HEK293 (cell line): ENCODE results near the gene STIP1.

Source experiments
- GFI1B ChIP-seq: fragments of 450-650 bp; formaldehyde crosslinking; IDR thresholded peaks from 2 replicates; pipeline ENCODE4 v1.5.1; 2016; ENCODE audit warnings: missing biosample characterization, missing genetic modification characterization
- HOXC10 ChIP-seq: sonication (generic); formaldehyde crosslinking; IDR thresholded peaks from 2 replicates; pipeline ENCODE4 v1.8.1; 2023; ENCODE audit warnings: mild to moderate bottlenecking, missing genetic modification reagents
- KLF16 ChIP-seq: fragments of 450-650 bp; formaldehyde crosslinking; IDR thresholded peaks from 2 replicates; pipeline ENCODE4 v1.5.1; 2017; ENCODE audit warnings: missing biosample characterization, missing genetic modification characterization
- SALL2 ChIP-seq: fragments of 450-650 bp; formaldehyde crosslinking; IDR thresholded peaks from 2 replicates; pipeline ENCODE4 v1.5.0; 2017; ENCODE audit warnings: missing biosample characterization, mild to moderate bottlenecking, missing genetic modification characterization, borderline replicate concordance
- ZBTB8A ChIP-seq: fragments of 450-650 bp; formaldehyde crosslinking; IDR thresholded peaks from 2 replicates; pipeline ENCODE4 v1.5.1; 2016; ENCODE audit warnings: missing biosample characterization, missing genetic modification characterization
- ZNF146 ChIP-seq: fragments of 450-650 bp; formaldehyde crosslinking; IDR thresholded peaks from 2 replicates; pipeline ENCODE4 v1.5.1; 2016; ENCODE audit warnings: missing biosample characterization, missing genetic modification characterization
- ZNF157 ChIP-seq: fragments of 450-650 bp; formaldehyde crosslinking; IDR thresholded peaks from 2 replicates; pipeline ENCODE4 v1.5.1; 2016; ENCODE audit warnings: missing biosample characterization, missing genetic modification characterization
- ZNF16 ChIP-seq: fragments of 450-650 bp; formaldehyde crosslinking; IDR thresholded peaks from 2 replicates; pipeline ENCODE4 v1.5.1; 2016; ENCODE audit warnings: low read depth, missing biosample characterization, missing genetic modification characterization
- ZNF169 ChIP-seq: fragments of 450-650 bp; formaldehyde crosslinking; IDR thresholded peaks from 2 replicates; pipeline ENCODE4 v1.5.1; 2016; ENCODE audit warnings: missing biosample characterization, missing genetic modification characterization
- ZNF274 ChIP-seq, 2 experiments: fragments of 200-500 bp in 1 of 2; fragments of 450-650 bp in 1 of 2; sonication (Bioruptor generic) in 1 of 2; formaldehyde crosslinking in 1 of 2; IDR thresholded peaks; 2 replicates each; pipeline versions ENCODE4 v1.5.1 to v1.6.1; 2014 to 2016; ENCODE audit warnings: borderline replicate concordance in 1 of 2, inconsistent platforms in 1 of 2, low read length in 1 of 2, missing biosample characterization in 1 of 2, missing genetic modification characterization in 1 of 2
- ZNF324 ChIP-seq: fragments of 450-650 bp; formaldehyde crosslinking; IDR thresholded peaks from 2 replicates; pipeline ENCODE4 v1.5.1; 2016; ENCODE audit warnings: missing biosample characterization, missing genetic modification characterization
- ZNF433 ChIP-seq: fragments of 450-650 bp; formaldehyde crosslinking; IDR thresholded peaks from 2 replicates; pipeline ENCODE4 v1.5.1; 2016; ENCODE audit warnings: missing biosample characterization, missing genetic modification characterization, low read depth
- ZNF548 ChIP-seq: fragments of 450-650 bp; formaldehyde crosslinking; IDR thresholded peaks from 2 replicates; pipeline ENCODE4 v1.5.1; 2016; ENCODE audit warnings: missing biosample characterization, missing genetic modification characterization
- ZNF555 ChIP-seq: fragments of 450-650 bp; formaldehyde crosslinking; conservative IDR thresholded peaks from 2 replicates; pipeline ENCODE4 v1.5.1; 2017; ENCODE audit warnings: missing biosample characterization, mild to moderate bottlenecking, missing genetic modification characterization, inconsistent platforms
- ZNF600 ChIP-seq: fragments of 450-650 bp; formaldehyde crosslinking; IDR thresholded peaks from 2 replicates; pipeline ENCODE4 v1.5.1; 2016; ENCODE audit warnings: missing biosample characterization, missing genetic modification characterization
- ZNF621 ChIP-seq: fragments of 450-650 bp; formaldehyde crosslinking; IDR thresholded peaks from 2 replicates; pipeline ENCODE4 v1.5.1; 2017; ENCODE audit warnings: missing biosample characterization, missing genetic modification characterization
- ZSCAN30 ChIP-seq: fragments of 450-650 bp; IDR thresholded peaks from 2 replicates; pipeline ENCODE4 v1.5.1; 2018; ENCODE audit warnings: missing biosample characterization, mild to moderate bottlenecking, missing genetic modification characterization, moderate library complexity
- ZXDB ChIP-seq: fragments of 450-650 bp; formaldehyde crosslinking; IDR thresholded peaks from 2 replicates; pipeline ENCODE4 v1.5.1; 2016; ENCODE audit warnings: missing biosample characterization, missing genetic modification characterization
- TF ChIP-seq, protein P1 (sequence below): fragments of 450-650 bp; formaldehyde crosslinking; IDR thresholded peaks from 2 replicates; pipeline ENCODE4 v1.5.1; 2017; ENCODE audit warnings: missing biosample characterization, missing genetic modification characterization
- TF ChIP-seq, protein P2 (sequence below): fragments of 450-650 bp; formaldehyde crosslinking; IDR thresholded peaks from 2 replicates; pipeline ENCODE4 v1.5.1; 2017; ENCODE audit warnings: missing biosample characterization, missing genetic modification characterization
- TF ChIP-seq, protein P3 (sequence below): fragments of 450-650 bp; formaldehyde crosslinking; IDR thresholded peaks from 2 replicates; pipeline ENCODE4 v1.5.1; 2016; ENCODE audit warnings: missing biosample characterization, missing genetic modification characterization
- TF ChIP-seq, protein P4 (sequence below): fragments of 450-650 bp; formaldehyde crosslinking; IDR thresholded peaks from 2 replicates; pipeline ENCODE4 v1.5.1; 2016; ENCODE audit warnings: missing biosample characterization, missing genetic modification characterization, borderline replicate concordance
- TF ChIP-seq, protein P5 (sequence below): fragments of 450-650 bp; formaldehyde crosslinking; IDR thresholded peaks from 2 replicates; pipeline ENCODE4 v1.5.1; 2016; ENCODE audit warnings: missing biosample characterization, missing genetic modification characterization
- TF ChIP-seq, protein P6 (sequence below): fragments of 450-650 bp; formaldehyde crosslinking; IDR thresholded peaks from 2 replicates; pipeline ENCODE4 v1.5.1; 2016; ENCODE audit warnings: missing biosample characterization, missing genetic modification characterization
- TF ChIP-seq, protein P7 (sequence below): fragments of 450-650 bp; formaldehyde crosslinking; IDR thresholded peaks from 2 replicates; pipeline ENCODE4 v1.5.1; 2016; ENCODE audit warnings: missing biosample characterization, missing genetic modification characterization
- TF ChIP-seq, protein P8 (sequence below): fragments of 450-650 bp; formaldehyde crosslinking; IDR thresholded peaks from 2 replicates; pipeline ENCODE4 v1.5.1; 2016; ENCODE audit warnings: missing biosample characterization, missing genetic modification characterization

STIP1 gene

DNA sequence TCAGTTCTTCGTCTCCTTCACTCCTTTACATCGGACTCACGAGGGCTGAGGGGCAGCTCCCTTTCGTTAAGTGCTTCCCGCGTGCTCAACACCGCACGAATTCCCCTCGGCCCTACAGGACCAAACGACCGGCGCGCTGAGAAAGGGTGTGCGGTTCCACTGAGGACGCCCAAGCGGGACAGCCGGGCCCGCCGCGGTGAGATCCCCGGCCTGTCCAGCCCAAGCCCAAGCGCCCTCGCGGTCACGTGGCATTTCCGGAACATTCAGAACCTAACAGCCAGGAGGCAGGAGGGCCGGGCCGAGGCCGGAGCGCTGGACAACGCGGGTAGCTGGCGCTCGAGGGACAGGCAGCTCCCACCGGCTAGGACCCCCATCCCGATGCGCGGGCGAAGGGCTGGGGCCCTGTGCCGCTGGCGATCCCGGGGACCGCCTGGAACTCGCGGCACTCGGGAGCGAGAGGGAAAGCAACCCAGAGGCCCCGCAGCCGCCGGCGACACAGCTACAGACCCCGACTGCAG, 737 bp upstream of the STIP1 start (continued):
- TF ChIP-seq, protein P1, sequence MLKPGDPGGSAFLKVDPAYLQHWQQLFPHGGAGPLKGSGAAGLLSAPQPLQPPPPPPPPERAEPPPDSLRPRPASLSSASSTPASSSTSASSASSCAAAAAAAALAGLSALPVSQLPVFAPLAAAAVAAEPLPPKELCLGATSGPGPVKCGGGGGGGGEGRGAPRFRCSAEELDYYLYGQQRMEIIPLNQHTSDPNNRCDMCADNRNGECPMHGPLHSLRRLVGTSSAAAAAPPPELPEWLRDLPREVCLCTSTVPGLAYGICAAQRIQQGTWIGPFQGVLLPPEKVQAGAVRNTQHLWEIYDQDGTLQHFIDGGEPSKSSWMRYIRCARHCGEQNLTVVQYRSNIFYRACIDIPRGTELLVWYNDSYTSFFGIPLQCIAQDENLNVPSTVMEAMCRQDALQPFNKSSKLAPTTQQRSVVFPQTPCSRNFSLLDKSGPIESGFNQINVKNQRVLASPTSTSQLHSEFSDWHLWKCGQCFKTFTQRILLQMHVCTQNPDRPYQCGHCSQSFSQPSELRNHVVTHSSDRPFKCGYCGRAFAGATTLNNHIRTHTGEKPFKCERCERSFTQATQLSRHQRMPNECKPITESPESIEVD = no peak
- TF ChIP-seq, protein P2, sequence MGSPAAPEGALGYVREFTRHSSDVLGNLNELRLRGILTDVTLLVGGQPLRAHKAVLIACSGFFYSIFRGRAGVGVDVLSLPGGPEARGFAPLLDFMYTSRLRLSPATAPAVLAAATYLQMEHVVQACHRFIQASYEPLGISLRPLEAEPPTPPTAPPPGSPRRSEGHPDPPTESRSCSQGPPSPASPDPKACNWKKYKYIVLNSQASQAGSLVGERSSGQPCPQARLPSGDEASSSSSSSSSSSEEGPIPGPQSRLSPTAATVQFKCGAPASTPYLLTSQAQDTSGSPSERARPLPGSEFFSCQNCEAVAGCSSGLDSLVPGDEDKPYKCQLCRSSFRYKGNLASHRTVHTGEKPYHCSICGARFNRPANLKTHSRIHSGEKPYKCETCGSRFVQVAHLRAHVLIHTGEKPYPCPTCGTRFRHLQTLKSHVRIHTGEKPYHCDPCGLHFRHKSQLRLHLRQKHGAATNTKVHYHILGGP (tag by site-specific recombination) = no peak
- TF ChIP-seq ZNF16 (tag by site-specific recombination) (no peak), ZNF433 (tag by site-specific recombination) (no peak), ZSCAN30 (tag by site-specific recombination) (0 out of 2 replicates have a peak, but pooled peaks have one; percentile 54), ZBTB8A (tag by site-specific recombination) (peak; percentile 58; the same call in 1 of the 2 replicates), ZNF324 (tag by site-specific recombination) (peak; percentile 81), ZXDB (tag by site-specific recombination) (peak; percentile 82), ZNF621 (tag by site-specific recombination) (no peak), ZNF555 (tag by site-specific recombination) (no peak), ZNF548 (tag by site-specific recombination) (no peak), ZNF600 (tag by site-specific recombination) (peak; percentile 95), HOXC10 (CRISPR knock-in tag) (0 out of 2 replicates have a peak, but pooled peaks have one; percentile 70), ZNF169 (tag by site-specific recombination) (no peak), ZNF274 (IDR thresholded peaks at IDR 0.05; ENCODE audit: low read length) (no peak), ZNF274 (tag by site-specific recombination; IDR thresholded peaks at IDR 0.05; ENCODE audit: borderline replicate concordance) (no peak), KLF16 (tag by site-specific recombination) (peak; percentile 72), ZNF157 (tag by site-specific recombination) (no peak), GFI1B (tag by site-specific recombination) (no peak), ZNF146 (tag by site-specific recombination) (no peak; the same call in 1 of the 2 replicates), SALL2 (tag by site-specific recombination) (no peak)
- TF ChIP-seq, protein P3, sequence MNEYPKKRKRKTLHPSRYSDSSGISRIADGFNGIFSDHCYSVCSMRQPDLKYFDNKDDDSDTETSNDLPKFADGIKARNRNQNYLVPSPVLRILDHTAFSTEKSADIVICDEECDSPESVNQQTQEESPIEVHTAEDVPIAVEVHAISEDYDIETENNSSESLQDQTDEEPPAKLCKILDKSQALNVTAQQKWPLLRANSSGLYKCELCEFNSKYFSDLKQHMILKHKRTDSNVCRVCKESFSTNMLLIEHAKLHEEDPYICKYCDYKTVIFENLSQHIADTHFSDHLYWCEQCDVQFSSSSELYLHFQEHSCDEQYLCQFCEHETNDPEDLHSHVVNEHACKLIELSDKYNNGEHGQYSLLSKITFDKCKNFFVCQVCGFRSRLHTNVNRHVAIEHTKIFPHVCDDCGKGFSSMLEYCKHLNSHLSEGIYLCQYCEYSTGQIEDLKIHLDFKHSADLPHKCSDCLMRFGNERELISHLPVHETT (tag by site-specific recombination) = peak; percentile 20; the same call in 1 of the 2 replicates
- TF ChIP-seq, protein P4, sequence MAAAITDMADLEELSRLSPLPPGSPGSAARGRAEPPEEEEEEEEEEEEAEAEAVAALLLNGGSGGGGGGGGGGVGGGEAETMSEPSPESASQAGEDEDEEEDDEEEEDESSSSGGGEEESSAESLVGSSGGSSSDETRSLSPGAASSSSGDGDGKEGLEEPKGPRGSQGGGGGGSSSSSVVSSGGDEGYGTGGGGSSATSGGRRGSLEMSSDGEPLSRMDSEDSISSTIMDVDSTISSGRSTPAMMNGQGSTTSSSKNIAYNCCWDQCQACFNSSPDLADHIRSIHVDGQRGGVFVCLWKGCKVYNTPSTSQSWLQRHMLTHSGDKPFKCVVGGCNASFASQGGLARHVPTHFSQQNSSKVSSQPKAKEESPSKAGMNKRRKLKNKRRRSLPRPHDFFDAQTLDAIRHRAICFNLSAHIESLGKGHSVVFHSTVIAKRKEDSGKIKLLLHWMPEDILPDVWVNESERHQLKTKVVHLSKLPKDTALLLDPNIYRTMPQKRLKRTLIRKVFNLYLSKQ (tag by site-specific recombination) = no peak
- TF ChIP-seq, protein P5, sequence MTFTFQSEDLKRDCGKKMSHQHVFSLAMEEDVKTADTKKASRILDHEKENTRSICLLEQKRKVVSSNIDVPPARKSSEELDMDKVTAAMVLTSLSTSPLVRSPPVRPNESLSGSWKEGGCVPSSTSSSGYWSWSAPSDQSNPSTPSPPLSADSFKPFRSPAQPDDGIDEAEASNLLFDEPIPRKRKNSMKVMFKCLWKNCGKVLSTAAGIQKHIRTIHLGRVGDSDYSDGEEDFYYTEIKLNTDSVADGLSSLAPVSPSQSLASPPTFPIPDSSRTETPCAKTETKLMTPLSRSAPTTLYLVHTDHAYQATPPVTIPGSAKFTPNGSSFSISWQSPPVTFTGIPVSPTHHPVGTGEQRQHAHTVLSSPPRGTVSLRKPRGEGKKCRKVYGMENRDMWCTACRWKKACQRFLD (tag by site-specific recombination) = 0 out of 2 replicates have a peak, but pooled peaks have one; percentile 44
- TF ChIP-seq, protein P6, sequence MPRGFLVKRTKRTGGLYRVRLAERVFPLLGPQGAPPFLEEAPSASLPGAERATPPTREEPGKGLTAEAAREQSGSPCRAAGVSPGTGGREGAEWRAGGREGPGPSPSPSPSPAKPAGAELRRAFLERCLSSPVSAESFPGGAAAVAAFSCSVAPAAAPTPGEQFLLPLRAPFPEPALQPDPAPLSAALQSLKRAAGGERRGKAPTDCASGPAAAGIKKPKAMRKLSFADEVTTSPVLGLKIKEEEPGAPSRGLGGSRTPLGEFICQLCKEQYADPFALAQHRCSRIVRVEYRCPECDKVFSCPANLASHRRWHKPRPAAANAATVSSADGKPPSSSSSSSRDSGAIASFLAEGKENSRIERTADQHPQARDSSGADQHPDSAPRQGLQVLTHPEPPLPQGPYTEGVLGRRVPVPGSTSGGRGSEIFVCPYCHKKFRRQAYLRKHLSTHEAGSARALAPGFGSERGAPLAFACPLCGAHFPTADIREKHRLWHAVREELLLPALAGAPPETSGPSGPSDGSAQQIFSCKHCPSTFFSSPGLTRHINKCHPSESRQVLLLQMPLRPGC (tag by site-specific recombination) = peak; percentile 71; the same call in 1 of the 2 replicates
- TF ChIP-seq, protein P7, sequence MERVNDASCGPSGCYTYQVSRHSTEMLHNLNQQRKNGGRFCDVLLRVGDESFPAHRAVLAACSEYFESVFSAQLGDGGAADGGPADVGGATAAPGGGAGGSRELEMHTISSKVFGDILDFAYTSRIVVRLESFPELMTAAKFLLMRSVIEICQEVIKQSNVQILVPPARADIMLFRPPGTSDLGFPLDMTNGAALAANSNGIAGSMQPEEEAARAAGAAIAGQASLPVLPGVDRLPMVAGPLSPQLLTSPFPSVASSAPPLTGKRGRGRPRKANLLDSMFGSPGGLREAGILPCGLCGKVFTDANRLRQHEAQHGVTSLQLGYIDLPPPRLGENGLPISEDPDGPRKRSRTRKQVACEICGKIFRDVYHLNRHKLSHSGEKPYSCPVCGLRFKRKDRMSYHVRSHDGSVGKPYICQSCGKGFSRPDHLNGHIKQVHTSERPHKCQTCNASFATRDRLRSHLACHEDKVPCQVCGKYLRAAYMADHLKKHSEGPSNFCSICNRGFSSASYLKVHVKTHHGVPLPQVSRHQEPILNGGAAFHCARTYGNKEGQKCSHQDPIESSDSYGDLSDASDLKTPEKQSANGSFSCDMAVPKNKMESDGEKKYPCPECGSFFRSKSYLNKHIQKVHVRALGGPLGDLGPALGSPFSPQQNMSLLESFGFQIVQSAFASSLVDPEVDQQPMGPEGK (tag by site-specific recombination) = peak; percentile 66; the same call in 1 of the 2 replicates
- TF ChIP-seq, protein P8, sequence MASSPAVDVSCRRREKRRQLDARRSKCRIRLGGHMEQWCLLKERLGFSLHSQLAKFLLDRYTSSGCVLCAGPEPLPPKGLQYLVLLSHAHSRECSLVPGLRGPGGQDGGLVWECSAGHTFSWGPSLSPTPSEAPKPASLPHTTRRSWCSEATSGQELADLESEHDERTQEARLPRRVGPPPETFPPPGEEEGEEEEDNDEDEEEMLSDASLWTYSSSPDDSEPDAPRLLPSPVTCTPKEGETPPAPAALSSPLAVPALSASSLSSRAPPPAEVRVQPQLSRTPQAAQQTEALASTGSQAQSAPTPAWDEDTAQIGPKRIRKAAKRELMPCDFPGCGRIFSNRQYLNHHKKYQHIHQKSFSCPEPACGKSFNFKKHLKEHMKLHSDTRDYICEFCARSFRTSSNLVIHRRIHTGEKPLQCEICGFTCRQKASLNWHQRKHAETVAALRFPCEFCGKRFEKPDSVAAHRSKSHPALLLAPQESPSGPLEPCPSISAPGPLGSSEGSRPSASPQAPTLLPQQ (tag by site-specific recombination) = peak; percentile 85
